ENCODE data around the gene PTPRD. TPM values are rescaled to one million over a fixed set of nuclear protein-coding genes. Genes with fewer than 3 reads are reported as not detected.

The PTPRD gene
- total RNA-seq, 1 experiment from 2014 or later = 0.84 TPM

DNA sequence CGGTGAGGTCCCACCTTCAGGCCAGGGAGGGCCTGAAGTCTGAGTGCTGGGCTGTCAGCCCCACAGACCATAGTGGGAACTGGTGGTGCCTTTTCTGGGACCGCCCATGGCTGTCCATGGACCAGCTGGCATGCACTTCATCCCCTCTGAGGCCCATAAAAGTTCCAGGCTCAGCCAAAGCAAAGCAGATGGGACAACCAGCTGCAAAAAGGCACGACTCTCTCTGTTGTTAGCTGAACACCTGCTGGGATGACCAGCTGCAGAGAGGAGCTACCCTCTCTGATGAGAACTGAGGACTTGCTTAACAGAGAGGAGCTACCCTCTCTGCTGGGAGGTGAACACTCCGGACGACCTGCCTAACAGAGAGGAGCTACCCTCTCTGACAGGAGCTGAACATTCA is 1968.9 kb downstream of the PTPRD start:
- DNase-seq (ENCODE audit: low read depth) = no peak

DNA sequence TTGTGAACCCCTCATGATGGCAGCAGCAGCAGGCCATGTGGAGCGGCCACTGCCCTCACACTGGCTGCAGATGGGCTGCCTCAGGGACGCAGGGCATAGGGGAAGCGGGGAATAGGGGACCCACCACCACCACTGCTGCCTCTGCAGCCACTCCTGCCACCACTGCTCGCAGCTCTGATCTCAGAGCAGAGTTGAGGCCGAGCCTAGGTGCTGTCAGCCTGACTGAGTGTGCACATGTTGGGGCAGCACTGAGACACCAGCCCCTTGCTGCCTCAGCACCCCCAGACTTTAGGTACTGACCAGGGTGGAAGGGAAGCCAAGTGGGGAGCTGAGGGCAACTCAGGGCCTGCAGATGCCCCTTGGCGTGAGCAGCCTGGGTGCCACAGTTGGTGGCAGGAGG is 1969.3 kb downstream of the PTPRD start:
- no peak for DNase-seq (ENCODE audit: low read depth)

DNA sequence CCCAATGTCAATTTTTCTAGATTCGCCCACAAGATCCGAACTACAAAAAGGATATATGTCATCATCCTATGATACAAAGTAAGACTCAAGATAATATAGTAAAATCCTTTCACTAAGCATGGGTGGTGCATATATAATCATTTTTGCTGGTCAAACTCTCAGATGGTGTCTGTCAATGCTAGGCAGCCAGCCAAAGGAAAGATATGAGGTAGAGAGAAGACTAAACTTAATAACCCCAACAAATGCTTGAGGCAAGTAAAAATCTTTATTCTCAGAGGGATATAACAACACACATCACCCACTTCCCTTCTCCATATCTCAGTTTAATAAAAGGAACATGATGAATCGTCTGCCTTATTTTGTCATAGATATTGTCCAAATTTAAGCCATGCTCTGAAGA is 1972.0 kb downstream of the PTPRD start:
- no peak for DNase-seq (ENCODE audit: low read depth)

DNA sequence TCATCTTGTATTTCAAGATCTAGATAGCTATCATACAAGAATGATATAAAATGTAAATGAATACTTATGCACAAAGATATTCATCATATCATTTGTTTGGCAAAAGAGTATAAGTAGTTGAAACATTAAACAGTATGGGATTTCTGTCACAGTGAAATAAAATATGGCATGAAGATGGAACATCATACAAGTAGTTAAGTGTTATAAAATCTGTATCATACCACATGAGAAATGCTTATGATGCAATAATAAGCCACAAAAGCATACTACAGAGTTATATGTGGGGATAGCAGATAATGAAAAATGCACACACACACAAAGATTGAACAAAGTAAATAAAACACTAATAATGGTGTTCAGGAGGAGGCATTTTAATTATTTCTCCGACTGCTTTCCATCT is 1975.2 kb downstream of the PTPRD start:
- DNase-seq (ENCODE audit: low read depth) = no peak

DNA sequence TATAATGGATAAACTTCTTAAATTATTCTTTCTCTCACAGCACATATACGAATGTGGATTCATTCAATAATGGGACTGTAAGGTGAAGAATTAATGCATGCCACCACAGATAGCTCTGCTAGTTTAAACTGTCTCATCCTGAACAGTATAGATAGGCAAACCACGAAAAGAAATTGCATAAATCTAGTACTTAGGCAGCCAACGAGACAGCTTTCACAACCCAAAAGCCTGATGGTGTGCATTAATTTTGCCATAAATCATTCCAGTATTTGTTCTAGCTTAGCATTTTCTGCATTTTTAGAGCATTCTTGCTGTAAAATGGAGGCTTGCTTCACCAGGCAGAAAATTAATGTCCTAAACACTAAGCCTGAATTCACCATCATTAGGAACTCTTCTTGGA is 1979.0 kb downstream of the PTPRD start:
- DNase-seq (ENCODE audit: low read depth) = no peak

DNA sequence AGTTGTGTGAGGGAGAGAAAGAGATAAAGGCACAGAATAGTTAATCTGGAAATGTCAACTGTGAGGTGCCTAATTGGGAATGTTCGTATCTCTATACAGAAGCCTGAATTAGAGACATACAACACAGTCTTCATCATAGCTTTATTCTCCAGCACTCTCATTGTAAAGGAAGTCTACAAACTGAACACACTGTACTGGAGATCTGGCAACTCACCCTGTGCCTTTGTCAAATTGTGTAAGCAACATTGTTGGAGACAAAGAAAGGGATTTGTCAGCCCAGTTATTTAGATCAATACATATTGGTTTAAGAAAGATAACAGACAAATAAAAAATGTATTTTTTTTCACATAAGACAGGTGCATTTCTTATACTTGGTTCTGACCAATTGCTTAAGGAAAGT is 1980.3 kb downstream of the PTPRD start:
- no peak for DNase-seq (ENCODE audit: low read depth)

DNA sequence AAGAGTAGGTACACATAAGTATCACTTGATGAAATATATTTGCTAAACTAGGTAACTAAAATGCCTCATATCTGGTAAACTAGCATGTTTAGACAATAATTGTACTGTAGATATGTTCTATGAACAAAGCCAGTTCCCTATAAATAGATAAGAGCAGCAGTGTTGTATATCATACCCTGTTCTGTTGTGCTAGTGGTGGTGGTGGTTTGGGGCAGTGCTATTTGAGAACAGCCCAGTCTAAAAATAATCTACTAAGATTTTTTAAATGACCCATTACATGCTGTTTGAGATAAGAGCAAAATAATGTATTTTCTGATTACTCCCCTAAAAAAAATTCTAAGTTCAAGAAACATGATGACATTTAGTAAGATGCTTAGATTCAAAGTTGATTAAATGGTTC is 1984.0 kb downstream of the PTPRD start:
- DNase-seq (ENCODE audit: low read depth) = no peak

DNA sequence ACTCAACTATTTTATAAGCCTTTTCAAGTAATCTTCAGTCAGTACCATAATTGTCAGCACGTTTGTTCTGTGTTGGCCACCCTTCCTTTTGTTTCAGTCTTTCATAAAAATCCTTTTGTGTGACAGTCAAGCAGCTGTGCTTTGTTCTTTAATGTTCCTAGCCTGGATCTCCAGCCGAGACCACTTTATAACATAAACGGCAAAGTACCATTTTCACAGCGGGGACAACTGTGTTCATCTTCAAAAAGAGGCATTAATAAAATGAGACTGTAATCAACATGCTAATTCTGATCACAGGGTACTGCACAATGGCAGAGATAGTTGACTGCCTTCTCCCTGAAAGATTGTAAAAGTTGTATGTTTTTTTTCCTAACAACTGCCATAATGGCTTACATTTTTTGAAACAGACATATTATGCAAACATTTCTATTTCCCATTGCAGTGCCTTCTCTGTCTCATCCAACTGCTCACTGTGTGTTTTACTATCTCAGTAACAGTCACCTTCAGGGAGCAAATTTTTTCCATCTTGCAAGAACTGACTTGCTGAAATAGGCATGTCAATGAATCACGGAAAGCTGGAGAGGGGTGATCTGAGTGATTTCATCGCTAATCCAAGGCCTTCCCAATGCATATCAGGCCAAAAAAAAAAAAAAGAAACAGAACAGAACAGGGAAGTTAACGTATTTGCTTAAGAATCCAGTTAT is 1984.7 kb downstream of the PTPRD start:
- DNase-seq (ENCODE audit: low read depth) = no peak

DNA sequence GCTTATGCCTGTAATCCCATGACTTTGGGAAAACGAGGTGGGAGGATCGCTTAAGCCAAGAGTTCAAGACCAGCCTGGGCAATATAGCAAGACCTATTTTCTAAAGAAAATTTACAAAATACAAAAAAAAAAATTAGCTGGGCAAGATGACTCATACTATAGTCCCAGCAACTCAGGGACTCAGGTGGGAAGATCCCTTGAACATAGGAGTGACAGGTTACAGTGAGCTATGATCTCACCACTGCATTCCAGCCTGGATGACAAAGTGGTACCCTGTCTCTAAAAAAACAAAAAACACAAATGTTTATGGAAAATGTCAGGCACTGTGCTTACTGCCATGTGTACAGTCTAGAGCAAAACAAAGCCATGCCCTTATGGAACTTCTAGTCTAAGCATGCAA is 1989.9 kb downstream of the PTPRD start:
- DNase-seq (ENCODE audit: low read depth) = no peak

DNA sequence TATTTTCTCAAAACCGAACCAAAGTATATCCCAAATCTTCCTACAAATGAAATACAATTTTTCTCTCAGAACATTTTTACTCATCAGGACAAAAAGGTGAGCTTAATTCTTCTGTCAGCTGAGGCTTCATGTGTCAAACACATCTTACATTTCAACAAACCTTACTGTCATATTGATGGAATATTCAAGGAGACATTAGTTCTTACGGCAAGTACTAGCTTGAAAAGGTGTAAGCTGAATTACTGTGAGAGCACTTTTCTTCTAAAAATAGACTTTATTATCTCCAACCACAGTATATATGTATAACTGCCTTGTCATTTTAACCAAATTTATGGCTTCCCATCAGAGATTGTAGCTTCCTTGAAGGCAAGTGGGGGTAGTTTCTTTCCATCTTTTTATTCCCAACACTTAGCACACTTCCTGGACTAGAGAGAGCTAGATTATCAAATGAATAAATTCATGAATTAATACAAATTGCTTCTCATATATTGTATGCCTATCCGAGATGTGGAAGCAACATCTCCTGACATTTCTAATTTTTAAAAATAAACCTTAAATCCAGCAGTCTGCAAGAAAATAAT is 1990.5 kb downstream of the PTPRD start:
- DNase-seq (ENCODE audit: low read depth) = no peak

DNA sequence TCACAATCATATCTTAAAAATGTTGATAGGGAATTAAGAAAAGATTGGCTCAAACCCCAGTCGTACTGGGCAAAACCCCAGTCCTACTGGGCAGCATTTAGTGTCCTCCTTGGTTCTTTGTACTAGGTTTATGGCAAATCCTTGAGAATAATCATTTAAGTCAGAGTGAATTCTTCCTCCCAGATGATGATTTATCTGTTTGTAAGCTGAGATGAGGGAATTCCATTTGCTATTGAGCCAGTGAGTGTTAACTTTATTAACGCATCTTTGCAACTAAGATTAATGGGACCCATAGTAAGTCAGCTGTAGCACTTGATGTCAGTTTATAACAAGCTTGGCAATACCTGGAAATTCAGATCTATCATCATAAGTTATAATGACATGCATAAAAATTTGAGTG is 1991.4 kb downstream of the PTPRD start:
- no peak for DNase-seq (ENCODE audit: low read depth)

DNA sequence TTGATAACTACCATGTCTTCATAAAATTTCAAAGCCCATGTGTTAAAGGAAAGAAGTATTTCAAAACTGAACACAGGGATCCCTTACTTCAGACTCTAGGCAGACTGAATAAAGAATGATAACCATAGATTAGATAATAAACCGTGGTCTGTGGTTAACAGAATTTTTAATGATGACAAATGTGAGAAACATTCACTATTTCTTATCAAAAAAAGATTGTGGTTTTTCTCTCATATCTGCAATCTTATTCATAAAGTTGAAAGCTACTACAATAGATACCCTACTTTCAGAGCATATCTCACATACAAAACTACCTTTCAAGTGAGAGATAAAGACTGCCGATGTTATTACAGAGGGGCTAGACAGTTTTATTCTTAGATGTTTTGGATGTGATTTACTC is 1996.4 kb downstream of the PTPRD start:
- DNase-seq (ENCODE audit: low read depth) = no peak

DNA sequence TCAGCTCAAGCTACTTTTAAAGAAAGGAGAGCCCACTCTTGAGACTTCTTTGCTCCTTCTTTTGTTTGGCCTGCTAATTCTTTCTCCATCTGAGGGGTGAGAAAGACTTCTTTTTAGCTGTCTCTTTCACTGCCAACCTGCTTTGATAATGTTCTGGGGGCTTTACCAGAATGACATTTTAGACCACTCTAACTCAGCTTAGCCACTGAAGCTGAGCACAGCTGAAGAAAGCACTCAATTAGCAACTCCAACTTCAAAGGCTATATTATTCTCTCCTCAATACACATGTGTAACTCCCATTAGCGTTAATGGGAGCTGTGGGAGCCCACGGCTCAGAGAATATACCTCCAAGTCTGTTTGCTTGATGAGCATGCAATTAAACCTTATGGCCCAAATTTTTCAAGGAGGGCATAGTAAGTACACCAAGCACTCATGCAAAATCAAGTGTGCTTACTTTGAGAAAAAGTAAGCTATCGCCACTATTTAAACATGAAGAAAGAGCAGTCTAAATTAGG is 1997.8 kb downstream of the PTPRD start:
- DNase-seq (ENCODE audit: low read depth) = no peak

DNA sequence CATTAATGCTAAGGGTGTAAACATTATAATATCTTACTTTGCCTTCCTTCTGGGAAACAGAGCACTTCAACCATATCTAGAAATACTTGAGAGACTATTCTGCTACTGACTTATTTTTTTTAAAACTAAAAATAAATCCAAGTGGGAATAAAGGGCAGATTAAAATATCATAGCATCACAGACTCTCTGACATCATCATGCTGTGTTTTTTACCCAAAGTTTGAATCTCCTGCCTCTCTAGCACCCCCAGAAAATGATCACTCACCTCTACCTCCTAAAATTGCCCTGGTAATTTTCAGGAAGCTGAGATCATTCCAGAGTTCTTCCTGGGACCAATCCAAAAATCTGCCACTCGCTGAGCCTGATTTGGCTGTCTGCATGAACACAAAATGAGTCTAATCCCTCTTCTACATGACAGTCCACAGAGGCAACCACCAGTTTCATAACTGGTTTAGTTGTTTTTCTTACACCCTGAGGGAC is 1999.4 kb downstream of the PTPRD start:
- DNase-seq (ENCODE audit: low read depth) = no peak

DNA sequence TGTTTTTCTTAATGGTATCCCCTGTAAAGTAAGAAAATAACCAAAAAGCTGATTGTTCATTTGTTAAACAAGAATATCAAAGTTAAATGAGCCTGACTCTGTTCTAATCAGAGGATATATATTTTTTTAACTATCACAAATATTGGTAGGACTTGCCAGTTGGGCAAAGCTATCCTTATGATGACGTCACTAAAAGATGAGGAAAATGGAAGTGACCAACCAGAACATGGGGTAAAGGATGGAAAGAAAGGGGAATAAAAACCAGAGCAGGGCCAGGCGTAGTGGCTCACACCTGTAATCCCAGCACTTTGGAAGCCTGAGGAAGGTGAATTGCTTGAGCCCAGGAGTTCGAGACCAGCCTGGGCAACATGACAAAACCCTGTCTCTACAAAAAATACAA is 2001.6 kb downstream of the PTPRD start:
- DNase-seq (ENCODE audit: low read depth) = no peak

DNA sequence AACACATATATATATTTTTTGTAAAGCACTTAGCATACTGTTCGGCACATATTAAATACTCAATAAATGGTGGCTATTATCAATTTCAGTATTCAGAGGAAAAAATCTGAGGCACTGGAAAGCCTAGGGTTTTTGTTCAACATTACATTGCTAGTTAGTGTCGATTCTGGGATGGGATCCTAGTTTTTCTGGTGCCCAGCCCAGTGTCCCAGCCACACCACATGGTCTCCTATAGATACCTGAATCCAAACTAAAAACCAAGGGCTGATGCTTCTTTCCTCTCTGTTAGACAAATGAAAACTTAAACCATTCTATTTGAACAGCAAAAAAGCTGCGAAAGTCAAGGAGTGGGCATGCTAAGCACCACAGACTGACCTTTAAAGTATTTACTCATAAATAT is 2002.5 kb downstream of the PTPRD start:
- DNase-seq (ENCODE audit: low read depth) = no peak

DNA sequence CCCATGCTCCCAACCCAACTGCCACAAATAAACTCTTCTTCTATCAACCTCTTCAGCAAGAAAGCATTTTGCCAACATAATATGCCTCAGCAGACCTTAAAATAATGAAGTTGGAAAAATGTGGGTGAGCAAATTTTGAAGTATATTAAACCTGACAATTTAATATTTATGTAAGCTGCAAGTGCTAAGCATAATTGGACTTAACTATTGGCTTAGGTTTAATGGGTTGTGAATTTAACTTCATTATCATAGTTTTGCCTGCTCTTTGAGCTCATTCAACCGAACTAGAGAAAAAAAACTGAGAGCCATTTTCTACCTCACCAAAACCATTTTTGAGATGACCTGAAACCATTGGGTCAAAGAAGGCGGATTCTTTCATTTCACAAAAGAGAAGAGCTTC is 2007.7 kb downstream of the PTPRD start:
- DNase-seq (ENCODE audit: low read depth) = no peak

DNA sequence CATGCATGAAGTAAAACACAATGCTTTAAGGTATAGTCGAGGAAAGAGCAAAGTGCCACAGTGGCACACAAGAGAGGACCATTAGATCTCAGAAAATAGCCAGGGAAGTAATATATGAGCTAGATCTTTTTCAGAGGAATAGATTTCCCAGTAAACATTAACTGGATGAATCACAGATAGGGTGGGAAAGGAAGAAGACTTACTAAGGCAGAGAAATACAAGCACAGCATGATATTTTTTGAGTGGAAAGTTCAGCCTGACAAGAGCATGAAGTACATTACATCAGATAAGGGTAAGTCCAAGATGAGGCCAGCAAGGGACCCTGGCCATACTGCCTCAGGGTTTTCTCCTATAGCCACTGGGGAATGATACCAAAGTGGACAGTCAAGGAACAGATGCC is 2008.6 kb downstream of the PTPRD start:
- no peak for DNase-seq (ENCODE audit: low read depth)

DNA sequence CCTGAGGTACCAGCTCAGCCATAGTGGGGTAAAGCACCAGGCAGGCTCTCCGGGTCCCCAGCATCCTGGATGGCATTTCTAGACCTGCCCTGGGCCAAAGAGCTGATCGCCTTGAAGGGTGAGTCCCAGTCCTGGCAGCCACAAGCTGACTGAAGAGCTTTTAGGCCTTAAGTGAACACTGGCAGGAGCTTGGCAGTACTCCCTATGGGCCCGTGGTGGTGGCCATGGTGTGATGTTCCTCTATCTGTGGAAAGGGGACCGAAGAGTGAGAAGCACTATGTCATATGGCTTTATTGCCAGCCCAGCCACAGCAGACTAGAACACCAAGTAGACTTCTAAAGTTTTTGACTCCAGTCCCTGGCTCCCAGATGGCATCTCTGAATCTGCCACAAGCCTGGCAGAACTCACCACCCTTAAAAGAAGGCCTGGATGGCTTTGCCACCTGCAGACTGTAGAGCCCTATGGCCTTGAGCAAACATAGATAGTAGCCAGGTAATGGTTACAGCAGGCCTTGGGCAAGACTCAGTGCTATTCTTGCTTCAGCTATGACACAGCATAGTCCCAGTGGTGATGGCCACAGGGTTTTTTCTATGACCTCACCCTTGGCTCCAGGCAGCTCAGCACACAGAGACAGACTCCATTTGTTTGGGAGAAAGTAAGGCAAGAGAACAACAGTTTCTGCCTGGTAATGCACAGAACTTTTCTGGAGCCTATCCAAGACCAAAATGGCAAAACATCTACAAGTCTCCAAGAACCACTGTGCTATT is 2011.7 kb downstream of the PTPRD start:
- DNase-seq (ENCODE audit: low read depth) = no peak

DNA sequence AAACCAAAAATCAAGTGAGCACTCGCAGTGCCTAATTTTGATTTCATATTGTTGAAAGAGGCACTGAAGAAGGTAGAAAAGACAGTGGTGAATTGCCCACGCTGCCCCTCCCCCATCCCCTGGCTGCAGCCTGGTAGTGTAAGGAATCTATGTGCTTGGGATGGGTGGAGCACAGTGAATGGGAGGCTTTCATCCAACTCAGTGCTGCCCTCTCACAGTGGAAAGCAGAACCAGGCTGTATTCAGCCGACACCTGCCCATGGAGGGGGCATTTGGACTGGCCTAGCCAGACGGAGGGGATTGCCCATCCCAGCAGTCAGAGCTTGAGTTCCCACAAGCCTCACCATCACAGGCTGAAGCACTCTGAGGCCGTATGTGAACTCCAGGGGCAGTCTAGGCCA is 2012.9 kb downstream of the PTPRD start:
- DNase-seq (ENCODE audit: low read depth) = no peak

DNA sequence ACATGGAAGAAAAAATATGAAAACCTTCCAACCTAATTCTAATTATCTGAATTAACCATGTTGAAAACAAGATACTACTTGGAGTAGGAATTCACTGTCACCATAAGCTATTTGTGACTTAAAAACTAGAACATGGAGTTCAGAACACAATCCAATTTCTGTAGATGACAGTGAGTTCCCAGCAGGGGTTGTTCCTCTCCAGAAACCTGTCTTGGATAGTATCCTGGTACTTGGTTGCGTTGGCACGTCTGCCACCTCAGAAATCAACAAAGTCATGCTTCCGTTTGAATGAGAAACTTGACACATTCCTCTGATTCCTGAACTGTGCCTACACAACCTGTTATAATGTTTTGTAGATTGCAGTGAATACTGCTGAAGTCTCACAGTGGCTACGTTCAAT is 2023.3 kb downstream of the PTPRD start:
- DNase-seq (ENCODE audit: low read depth) = no peak

DNA sequence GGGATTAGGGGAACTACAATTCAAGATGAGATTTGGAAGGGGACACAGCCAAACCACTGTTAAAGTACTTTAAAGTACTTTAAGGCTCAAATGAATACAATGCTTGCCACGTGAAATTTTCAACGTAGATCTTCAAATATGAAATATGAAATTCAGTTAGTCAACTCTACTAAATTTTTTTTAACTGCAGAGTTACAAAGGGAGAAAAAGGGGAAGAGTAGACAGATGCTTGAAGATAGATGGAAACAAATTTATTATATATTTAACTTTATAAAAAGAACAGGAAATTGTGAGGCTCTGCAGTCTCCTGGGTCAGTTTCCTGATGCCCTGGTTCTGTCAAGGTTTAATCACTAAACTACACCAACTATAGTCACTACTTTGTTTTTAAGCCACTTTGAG is 2027.8 kb downstream of the PTPRD start:
- no peak for DNase-seq (ENCODE audit: low read depth)

DNA sequence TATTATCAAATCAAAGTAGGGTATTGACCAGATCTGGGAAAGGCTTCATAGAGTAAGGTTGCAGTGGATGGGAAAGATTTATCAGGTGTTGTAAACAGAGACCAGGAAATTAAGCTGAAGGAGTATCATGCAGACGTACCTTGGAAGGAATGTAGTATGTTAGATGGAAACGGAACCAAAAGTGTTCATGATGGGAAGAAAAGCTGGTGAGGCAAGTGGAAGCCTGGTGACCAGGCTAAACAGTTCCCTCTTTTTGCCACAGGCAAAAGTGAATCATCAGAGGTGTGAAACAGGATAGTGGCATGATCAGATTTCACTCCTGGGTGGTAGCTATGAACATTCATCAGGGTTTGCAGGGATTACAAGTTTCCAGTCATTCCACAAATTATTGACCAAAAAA is 2033.1 kb downstream of the PTPRD start:
- DNase-seq (ENCODE audit: low read depth) = peak; percentile 1
